Upper lobe of left lung (tissue), 6 donors: ENCODE results near the gene EGFR. TPM values are rescaled to one million over a fixed set of nuclear protein-coding genes. Genes with fewer than 3 reads are reported as not detected.
A peak's percentile ranks its signal among the peaks of the same experiment; 100 is the strongest.

Source experiments
- ATAC-seq, 2 donors: fragments of 200-7000 bp; cut with Tn5 transposase; one replicate each; pipeline ENCODE4 v1.9.1; 2022; ENCODE audit warnings: mild to moderate bottlenecking in 2 of 2, moderate library complexity in 2 of 2; ENCODE audit not compliant: low FRiP score in 2 of 2
- DNase-seq, 2 donors: peaks; one replicate each; pipeline ENCODE4 v3.0.0-alpha.2; 2019 to 2020
- H3K27ac ChIP-seq, 4 donors: fragments of 200-600 bp; sonication (generic); one replicate each; pipeline ENCODE4 v1.5.1; 2016 to 2019
- H3K27me3 ChIP-seq, 4 donors: fragments of 200-600 bp; sonication (generic); one replicate each; pipeline ENCODE4 v1.5.1; 2017 to 2019
- H3K36me3 ChIP-seq, 4 donors: fragments of 200-600 bp; sonication (generic); one replicate each; pipeline ENCODE4 v1.5.1; 2016 to 2019
- H3K4me1 ChIP-seq, 4 donors: fragments of 200-600 bp; sonication (generic); one replicate each; pipeline ENCODE4 v1.5.1; 2018 to 2019
- H3K4me3 ChIP-seq, 4 donors: fragments of 200-600 bp; sonication (generic); one replicate each; pipeline ENCODE4 v1.5.1; 2017 to 2019; ENCODE audit warnings: mild to moderate bottlenecking in 2 of 4, moderate library complexity in 1 of 4
- H3K9me3 ChIP-seq, 4 donors: fragments of 200-600 bp; sonication (generic); one replicate each; pipeline ENCODE4 v1.5.1; 2018 to 2019
- EP300 ChIP-seq, 4 donors: sonication (generic); formaldehyde crosslinking; IDR thresholded peaks; one replicate each; pipeline ENCODE4 v1.5.1; 2017; ENCODE audit warnings: antibody characterized with exemption in 4 of 4, control low read depth in 2 of 4
- POLR2A ChIP-seq, 4 donors: fragments of 450-650 bp; IDR thresholded peaks; one replicate each; pipeline ENCODE4 v1.5.1; 2016 to 2017; ENCODE audit warnings: antibody characterized with exemption in 4 of 4, mild to moderate bottlenecking in 2 of 4
- POLR2AphosphoS5 ChIP-seq, 2 donors: sonication (generic); formaldehyde crosslinking; IDR thresholded peaks; one replicate each; pipeline ENCODE4 v1.5.1; 2017; ENCODE audit warnings: antibody characterized with exemption in 2 of 2
- WGBS, 2 donors: methylation state at CpG; one replicate each; pipeline ENCODE4 v1.1.5; 2017 to 2018; 5-methylcytosine and 5-hydroxymethylcytosine counted together
- total RNA-seq, 6 donors: library from RNA; depleted of rRNA in 4 of 6; stranded (reverse); fragments of >200 nt in 4 of 6; gene quantifications; one replicate each; pipeline versions ENCODE4 v1.1.0 to v1.2.1, GENCODE V29; 2016 to 2021
- TF ChIP-seq, protein P1 (sequence below), 6 experiments: fragments of 450-650 bp in 4 of 6; fragments of 200-600 bp in 2 of 6; sonication (generic) in 2 of 6; IDR thresholded peaks; one replicate each; pipeline ENCODE4 v1.5.1; 2016 to 2019; ENCODE audit warnings: antibody characterized with exemption in 6 of 6
- donor health status: DM: no; HTN: no; CAD: no; lungs with moderate emphysema.
- donor health status: DM: no; HTN: yes; CAD: no; lungs with severe emphysema.

The EGFR gene
- total RNA-seq, 6 donors from 2014 or later = 58.7 to 110 (median 93.2) TPM

- Histone ChIP-seq H3K27me3 (peaks cover 0 to 9% (median 0%) of the 10 kb centered on the region in 4 donors), H3K27ac (peak overlapping the region; percentile 95 to 98 (median 96)), H3K36me3 (no peaks in the 10 kb centered on the region), H3K4me3 (peak overlapping the region; percentile 73 to 87 (median 82)), H3K9me3 (no peaks in the 10 kb centered on the region), H3K4me1 (peaks cover 13 to 34% (median 25%) of the 10 kb centered on the region in 4 donors)
- DNase-seq = peak in 1 of 2 donors; percentile 87
- WGBS, 2 donors = 6% methylated on average over 24 of the region's 78 CpGs; no CpG with 5 or more reads in 1 of the 2 donors
- peak; percentile 19 to 28 for ATAC-seq
- TF ChIP-seq, protein P1, sequence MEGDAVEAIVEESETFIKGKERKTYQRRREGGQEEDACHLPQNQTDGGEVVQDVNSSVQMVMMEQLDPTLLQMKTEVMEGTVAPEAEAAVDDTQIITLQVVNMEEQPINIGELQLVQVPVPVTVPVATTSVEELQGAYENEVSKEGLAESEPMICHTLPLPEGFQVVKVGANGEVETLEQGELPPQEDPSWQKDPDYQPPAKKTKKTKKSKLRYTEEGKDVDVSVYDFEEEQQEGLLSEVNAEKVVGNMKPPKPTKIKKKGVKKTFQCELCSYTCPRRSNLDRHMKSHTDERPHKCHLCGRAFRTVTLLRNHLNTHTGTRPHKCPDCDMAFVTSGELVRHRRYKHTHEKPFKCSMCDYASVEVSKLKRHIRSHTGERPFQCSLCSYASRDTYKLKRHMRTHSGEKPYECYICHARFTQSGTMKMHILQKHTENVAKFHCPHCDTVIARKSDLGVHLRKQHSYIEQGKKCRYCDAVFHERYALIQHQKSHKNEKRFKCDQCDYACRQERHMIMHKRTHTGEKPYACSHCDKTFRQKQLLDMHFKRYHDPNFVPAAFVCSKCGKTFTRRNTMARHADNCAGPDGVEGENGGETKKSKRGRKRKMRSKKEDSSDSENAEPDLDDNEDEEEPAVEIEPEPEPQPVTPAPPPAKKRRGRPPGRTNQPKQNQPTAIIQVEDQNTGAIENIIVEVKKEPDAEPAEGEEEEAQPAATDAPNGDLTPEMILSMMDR (IDR thresholded peaks at IDR 0.05) = peak in 1 of 6 experiments; percentile 49
- no peak for TF ChIP-seq POLR2A (IDR thresholded peaks at IDR 0.05)
- no peak for TF ChIP-seq POLR2AphosphoS5 (IDR thresholded peaks at IDR 0.05)
Observed at GRCh38 chr7:55019691-55020465, 1.1 kb downstream of the EGFR start.

DNA sequence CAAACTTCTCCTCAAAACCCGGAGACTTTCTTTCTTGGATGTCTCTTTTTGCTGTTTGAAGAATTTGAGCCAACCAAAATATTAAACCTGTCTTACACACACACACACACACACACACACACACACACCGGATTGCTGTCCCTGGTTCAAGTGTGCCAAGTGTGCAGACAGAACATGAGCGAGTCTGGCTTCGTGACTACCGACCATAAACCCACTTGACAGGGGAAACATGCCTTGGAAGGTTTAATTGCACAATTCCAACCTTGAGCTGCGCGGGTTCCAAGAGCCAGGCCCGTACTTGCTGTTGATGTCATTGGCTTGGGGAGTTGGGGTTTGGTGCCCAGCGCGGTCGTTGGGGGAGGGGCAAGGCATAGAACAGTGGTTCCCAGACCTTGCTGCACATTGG lies 1.7 kb downstream of the EGFR start:
- ATAC-seq = peak; percentile 27 to 28
- H3K36me3 ChIP-seq = no peaks in the 10 kb centered on the region
- no peaks in the 10 kb centered on the region for H3K9me3 ChIP-seq
- peaks cover 13 to 36% (median 27%) of the 10 kb centered on the region in 4 donors for H3K4me1 ChIP-seq
- 46 to 56% methylated on average over 11 of the region's 11 CpGs for WGBS, 2 donors
- peaks cover 0 to 9% (median 0%) of the 10 kb centered on the region in 4 donors for H3K27me3 ChIP-seq
- H3K27ac ChIP-seq = peak overlapping the region; percentile 95 to 98 (median 96)
- TF ChIP-seq POLR2AphosphoS5 (IDR thresholded peaks at IDR 0.05) (peak; percentile 7 to 52), POLR2A (IDR thresholded peaks at IDR 0.05) (peak in 1 of 4 donors; percentile 14), EP300 (IDR thresholded peaks at IDR 0.05) (peak in 1 of 4 donors; percentile 24)
- TF ChIP-seq, protein P1 (IDR thresholded peaks at IDR 0.05) = no peak
- DNase-seq = peak in 1 of 2 donors; percentile 82
- H3K4me3 ChIP-seq = peak overlapping the region in 3 of 4 donors; percentile 73 to 87 (median 85)

DNA sequence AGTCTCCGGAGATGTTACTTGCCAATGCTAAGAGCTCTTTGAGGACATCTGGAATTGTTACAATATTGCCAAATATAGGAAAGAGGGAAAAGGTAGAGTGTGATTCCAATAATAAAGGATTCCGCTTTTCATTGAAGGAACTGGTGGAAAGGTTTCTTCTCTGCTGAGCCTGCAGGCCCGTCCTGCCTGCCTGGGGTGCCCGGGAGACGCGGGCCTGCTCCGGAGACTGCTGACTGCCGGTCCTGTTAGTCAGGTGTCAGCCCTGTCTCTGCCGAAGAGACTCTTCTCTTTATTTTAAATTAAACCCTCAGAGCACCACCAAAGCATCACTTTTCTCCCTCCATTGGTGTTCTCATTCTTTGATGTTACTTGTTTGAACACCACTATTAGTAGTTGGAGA lies 2.2 kb downstream of the EGFR start:
- Histone ChIP-seq H3K9me3 (no peaks in the 10 kb centered on the region), H3K27me3 (peaks cover 0 to 9% (median 0%) of the 10 kb centered on the region in 4 donors), H3K27ac (peak overlapping the region; percentile 95 to 98 (median 96)), H3K4me1 (peaks cover 16 to 40% (median 29%) of the 10 kb centered on the region in 4 donors), H3K4me3 (peak overlapping the region in 3 of 4 donors; percentile 73 to 87 (median 85)), H3K36me3 (no peaks in the 10 kb centered on the region)
- ATAC-seq = no peak
- WGBS, 2 donors = 60 to 80% methylated on average over 9 of the region's 9 CpGs
- TF ChIP-seq POLR2AphosphoS5 (IDR thresholded peaks at IDR 0.05) (no peak), EP300 (IDR thresholded peaks at IDR 0.05) (no peak), POLR2A (IDR thresholded peaks at IDR 0.05) (no peak)
- TF ChIP-seq, protein P1 (IDR thresholded peaks at IDR 0.05) = no peak
- DNase-seq = peak in 1 of 2 donors; percentile 59

DNA sequence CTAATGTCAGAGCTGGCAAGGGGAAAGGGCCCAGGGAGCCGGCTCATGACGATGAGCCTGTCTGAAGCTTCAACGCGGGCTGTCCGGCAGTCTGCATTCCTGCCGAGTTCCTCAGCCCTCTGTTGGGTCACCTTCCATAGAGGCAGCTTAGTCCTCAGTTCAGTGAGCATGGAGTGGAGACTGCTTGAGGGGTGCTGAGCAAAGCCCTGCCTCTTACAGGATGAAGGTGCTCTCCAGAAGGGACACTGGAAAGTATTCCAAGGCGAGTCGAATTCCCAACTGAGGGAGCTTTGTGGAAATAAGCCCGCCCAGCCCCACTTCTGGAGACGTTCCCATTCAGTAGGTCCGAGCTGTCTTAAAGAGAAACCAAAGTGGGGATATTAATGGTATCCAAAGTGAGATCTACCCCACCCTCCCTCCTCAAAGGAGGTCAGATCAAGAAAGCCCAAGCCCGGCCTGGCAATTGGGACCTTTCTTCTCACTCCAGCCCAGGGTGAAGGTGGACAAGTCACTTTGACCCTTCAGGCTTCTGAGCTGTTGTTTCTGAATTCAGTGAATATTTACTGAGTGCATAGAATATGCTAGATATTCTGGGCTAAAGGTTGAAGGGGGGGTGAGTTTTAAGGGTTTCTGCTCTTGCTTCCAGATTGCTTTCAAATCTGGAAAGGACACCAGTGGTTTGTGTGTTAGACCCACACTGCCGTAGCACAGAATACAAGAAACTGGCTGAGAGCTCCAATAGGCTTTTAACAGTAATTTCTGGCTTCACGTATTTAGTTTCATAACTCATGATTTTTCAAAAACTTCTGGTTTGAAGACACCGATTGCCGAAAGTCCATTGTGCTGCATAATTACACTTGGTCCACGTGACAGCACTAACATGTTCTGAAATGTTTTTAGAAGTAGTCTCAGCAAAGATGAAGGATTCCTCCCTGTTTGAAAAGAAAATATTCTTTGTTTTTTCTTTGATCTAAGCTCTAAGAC lies 3.5 kb downstream of the EGFR start:
- H3K27ac ChIP-seq = peak overlapping the region; percentile 69 to 98 (median 96)
- 64 to 77% methylated on average over 14 to 17 of the region's 17 CpGs for WGBS, 2 donors
- no peaks in the 10 kb centered on the region for H3K9me3 ChIP-seq
- DNase-seq (no peak), ATAC-seq (peak in 1 of 2 donors; percentile 10)
- TF ChIP-seq POLR2A (IDR thresholded peaks at IDR 0.05) (no peak), EP300 (IDR thresholded peaks at IDR 0.05) (no peak)
- no peaks in the 10 kb centered on the region for H3K36me3 ChIP-seq
- H3K27me3 ChIP-seq = peaks cover 0 to 9% (median 0%) of the 10 kb centered on the region in 4 donors
- peak overlapping the region in 2 of 4 donors; percentile 13 to 87 for H3K4me3 ChIP-seq
- peaks cover 25 to 51% (median 38%) of the 10 kb centered on the region in 4 donors for H3K4me1 ChIP-seq
